Hypothalamus (tissue), 51 donors: ENCODE data around the gene BEX1.

Experiments
- DNase-seq, 51 donors: peaks; one replicate each; lab custom pipeline; 2025; lab: John Stamatoyannopoulos, UW

BEX1 gene

DNA sequence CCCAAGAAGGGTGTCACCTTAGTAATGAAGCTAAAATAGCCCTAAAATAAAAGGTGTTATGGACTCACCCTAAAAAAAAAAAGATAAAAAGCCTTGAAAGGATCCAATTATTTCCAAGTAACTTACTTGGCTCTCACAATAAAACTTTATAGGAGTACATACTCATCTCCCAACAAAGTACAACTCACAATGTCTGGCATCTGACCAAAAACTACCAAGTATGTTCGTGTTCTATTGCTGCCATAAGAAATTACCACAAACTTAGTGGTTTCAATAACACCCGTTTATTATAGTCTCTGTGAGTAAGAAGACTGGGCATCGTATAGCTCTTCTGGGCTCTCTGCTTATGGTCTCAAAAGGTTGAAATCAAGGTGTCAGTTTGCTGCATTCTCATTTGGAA, 51.0 kb downstream of the BEX1 start:
- no peak for DNase-seq
